C4-2B (cell line): ENCODE results near the gene ELAVL3.

Experiments used
- CTCF ChIP-seq: fragments of 450-650 bp; conservative IDR thresholded peaks from 2 replicates; pipeline ENCODE4 v1.5.1; 2017; ENCODE audit warnings: mild to moderate bottlenecking
- ZFX ChIP-seq: fragments of 450-650 bp; IDR thresholded peaks from 2 replicates; pipeline ENCODE4 v1.6.1; 2017

GRCh38 chr19:11505032-11505503 lies 24.2 kb upstream of the ELAVL3 start:
- TF ChIP-seq CTCF (no peak), ZFX (no peak)
